Fibroblast of pulmonary artery (primary cell): ENCODE measurements around the gene COPG2.

ENCODE experiments used
- DNase-seq: peaks from one replicate; pipeline ENCODE4 v3.0.0-alpha.2; 2010; ENCODE audit warnings: low read depth
- H3K4me3 ChIP-seq: replicated peaks from 2 replicates; pipeline ENCODE4 v1.5.1; 2011; ENCODE audit warnings: low read depth, mild to moderate bottlenecking, control low read depth, low read length, moderate library complexity
- CTCF ChIP-seq: IDR thresholded peaks from 2 replicates; pipeline ENCODE4 v1.5.1; 2011; ENCODE audit warnings: mild to moderate bottlenecking, control low read depth, low read length, inconsistent platforms; ENCODE audit errors: missing control alignments

The COPG2 gene

DNA sequence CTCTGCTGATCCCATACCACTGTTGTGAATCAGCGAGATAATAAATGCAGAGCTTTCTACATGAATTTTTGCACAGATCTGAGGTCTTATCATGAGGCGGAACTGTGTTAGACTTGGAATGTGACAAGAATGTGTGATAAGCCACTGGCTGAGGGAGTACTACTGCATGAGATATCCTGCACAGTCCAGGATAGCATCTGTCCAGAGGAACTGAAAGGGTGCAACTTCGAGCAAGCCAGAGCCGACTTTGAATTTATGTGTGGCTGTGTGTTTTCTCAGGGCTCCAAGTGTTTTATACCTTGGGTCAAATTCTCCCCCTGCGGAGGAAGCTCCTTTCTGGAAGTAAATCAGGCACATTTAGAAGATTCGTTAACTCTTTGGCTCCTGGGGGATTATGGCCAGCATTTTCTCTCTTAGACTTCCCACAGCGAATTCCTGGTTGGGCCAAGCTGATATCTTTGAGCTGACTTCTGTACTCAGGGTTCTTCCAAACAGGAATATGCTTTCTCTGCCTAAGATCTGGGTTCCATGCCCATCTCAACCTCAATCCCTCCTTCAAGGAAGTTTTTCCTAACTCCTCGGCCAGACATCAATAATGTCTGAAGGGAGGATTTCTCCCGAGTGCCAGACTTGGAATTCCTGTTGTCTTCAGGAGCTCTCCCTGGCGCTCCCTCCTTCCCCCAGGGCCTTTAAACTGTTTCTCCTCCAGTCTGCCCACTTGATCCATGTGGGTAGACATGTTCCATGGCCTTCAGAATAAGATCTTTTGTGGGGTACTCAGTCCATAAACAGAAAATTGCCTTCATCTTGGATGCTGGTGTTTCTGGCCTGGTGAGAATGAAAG lies 179.2 kb downstream of the COPG2 start:
- no peak overlapping the region for H3K4me3 ChIP-seq
- DNase-seq: peak; percentile 72
- TF ChIP-seq CTCF: no peak

GRCh38 chr7:130488392-130489139 lies 180.0 kb downstream of the COPG2 start:
- H3K4me3 ChIP-seq: no peak overlapping the region
- no peak for TF ChIP-seq CTCF
- DNase-seq: no peak

GRCh38 chr7:130486954-130487436 lies 181.6 kb downstream of the COPG2 start:
- DNase-seq: no peak
- no peak overlapping the region for H3K4me3 ChIP-seq
- TF ChIP-seq CTCF: no peak

- no peak overlapping the region for H3K4me3 ChIP-seq
- DNase-seq: no peak
- peak; percentile 30 for TF ChIP-seq CTCF
Measured at GRCh38 chr7:130486114-130486953, 182.2 kb downstream of the COPG2 start.

GRCh38 chr7:130485734-130486113 lies 182.8 kb downstream of the COPG2 start:
- no peak for DNase-seq
- no peak for TF ChIP-seq CTCF
- no peak overlapping the region for H3K4me3 ChIP-seq

DNA sequence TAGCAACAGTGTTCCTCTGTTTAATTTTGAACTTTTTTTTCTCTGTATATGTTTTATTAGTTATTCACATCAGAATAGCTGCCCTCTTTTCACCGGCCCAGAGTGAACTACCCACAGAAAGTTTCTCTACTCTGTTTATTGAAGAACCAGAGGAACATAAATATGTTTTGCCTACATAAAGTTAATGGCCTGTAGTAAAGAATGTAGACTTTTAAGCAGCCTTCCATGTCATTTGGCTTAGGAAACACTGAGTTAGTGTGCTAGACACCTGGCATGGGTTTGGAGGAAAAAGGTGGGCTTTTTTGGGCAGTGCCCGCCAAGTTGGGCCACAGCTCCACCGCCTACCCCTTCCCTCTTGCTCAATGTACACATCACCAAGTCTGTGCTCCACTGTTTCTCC lies 185.5 kb downstream of the COPG2 start:
- no peak for TF ChIP-seq CTCF
- no peak for DNase-seq
- no peak overlapping the region for H3K4me3 ChIP-seq
